Measurements from ENCODE around the gene ZDHHC14.

The ZDHHC14 gene

GRCh38 chr6:157644043-157644810, 263.2 kb downstream of the ZDHHC14 start:
- DNase-seq (ENCODE audit: low read depth, low spot score), result peak; percentile 14

GRCh38 chr6:157645201-157645795, 264.3 kb downstream of the ZDHHC14 start:
- no peak for DNase-seq (ENCODE audit: low read depth, low spot score)

GRCh38 chr6:157646012-157646411, 265.0 kb downstream of the ZDHHC14 start:
- no peak for DNase-seq (ENCODE audit: low read depth, low spot score)

- DNase-seq (ENCODE audit: low read depth, low spot score), result no peak
Observed at GRCh38 chr6:157647261-157647915, 266.4 kb downstream of the ZDHHC14 start.

- DNase-seq (ENCODE audit: low read depth, low spot score), result no peak
Observed at GRCh38 chr6:157648561-157648960, 267.6 kb downstream of the ZDHHC14 start.

- DNase-seq (ENCODE audit: low read depth, low spot score), result no peak
Observed at GRCh38 chr6:157649311-157650260, 268.6 kb downstream of the ZDHHC14 start.

- no peak for DNase-seq (ENCODE audit: low read depth, low spot score)
Observed at GRCh38 chr6:157650261-157650640, 269.3 kb downstream of the ZDHHC14 start.

- no peak for DNase-seq (ENCODE audit: low read depth, low spot score)
Observed at GRCh38 chr6:157650801-157651200, 269.8 kb downstream of the ZDHHC14 start.

GRCh38 chr6:157651731-157652490, 270.9 kb downstream of the ZDHHC14 start:
- DNase-seq (ENCODE audit: low read depth, low spot score), result no peak

GRCh38 chr6:157652601-157653363, 271.8 kb downstream of the ZDHHC14 start:
- DNase-seq (ENCODE audit: low read depth, low spot score), result no peak

- DNase-seq (ENCODE audit: low read depth, low spot score), result no peak
Observed at GRCh38 chr6:157653521-157653920, 272.5 kb downstream of the ZDHHC14 start.

GRCh38 chr6:157655139-157655538, 274.1 kb downstream of the ZDHHC14 start:
- no peak for DNase-seq (ENCODE audit: low read depth, low spot score)

GRCh38 chr6:157656437-157656997, 275.5 kb downstream of the ZDHHC14 start:
- DNase-seq (ENCODE audit: low read depth, low spot score), result no peak

GRCh38 chr6:157657754-157658153, 276.8 kb downstream of the ZDHHC14 start:
- DNase-seq (ENCODE audit: low read depth, low spot score), result no peak

- no peak for DNase-seq (ENCODE audit: low read depth, low spot score)
Observed at GRCh38 chr6:157658301-157658700, 277.3 kb downstream of the ZDHHC14 start.

- no peak for DNase-seq (ENCODE audit: low read depth, low spot score)
Observed at GRCh38 chr6:157659536-157660271, 278.7 kb downstream of the ZDHHC14 start.

GRCh38 chr6:157660414-157660813, 279.4 kb downstream of the ZDHHC14 start:
- no peak for DNase-seq (ENCODE audit: low read depth, low spot score)

- DNase-seq (ENCODE audit: low read depth, low spot score), result no peak
Observed at GRCh38 chr6:157661652-157662051, 280.7 kb downstream of the ZDHHC14 start.

- no peak for DNase-seq (ENCODE audit: low read depth, low spot score)
Observed at GRCh38 chr6:157663261-157663660, 282.3 kb downstream of the ZDHHC14 start.

Measured in activated naive CD8-positive, alpha-beta T cell treated with anti-CD3 and anti-CD28 coated beads, Interleukin-2, amount 50 U/mL, for 16 hours (primary cell).